Measurements from ENCODE around the gene GMPS.
"Not testable (repeated sequence)": the region's sequence is repeated elsewhere in the genome, so short reads cannot be mapped to it uniquely, and the experiment has no call there.

GMPS gene

GRCh38 chr3:155870133-155870944, at the start of gene GMPS:
TSS of gene GMPS (plus strand) at chr3:155870650. CDS start at chr3:155870871, 221 bp downstream.
- DNase-seq (ENCODE audit: low spot score): peak; percentile 94

GRCh38 chr3:155828490-155829098, 41.9 kb upstream of the GMPS start:
- not testable (repeated sequence) for DNase-seq (ENCODE audit: low spot score)

GRCh38 chr3:155835341-155836071, 34.9 kb upstream of the GMPS start:
- no peak for DNase-seq (ENCODE audit: low spot score)

GRCh38 chr3:155843569-155843968, 26.9 kb upstream of the GMPS start:
- DNase-seq (ENCODE audit: low spot score): no peak

GRCh38 chr3:155846119-155846518, 24.3 kb upstream of the GMPS start:
- DNase-seq (ENCODE audit: low spot score): no peak

GRCh38 chr3:155847993-155848392, 22.5 kb upstream of the GMPS start:
- no peak for DNase-seq (ENCODE audit: low spot score)

- not testable (repeated sequence) for DNase-seq (ENCODE audit: low spot score)
These were observed 21.0 kb upstream of the GMPS start for GRCh38 chr3:155849404-155849803.

GRCh38 chr3:155852341-155852740, 18.1 kb upstream of the GMPS start:
- no peak for DNase-seq (ENCODE audit: low spot score)

GRCh38 chr3:155853214-155854140, 17.0 kb upstream of the GMPS start:
- no peak for DNase-seq (ENCODE audit: low spot score)

GRCh38 chr3:155854141-155854940, 16.1 kb upstream of the GMPS start, which contains the start of gene SLC33A1:
TSS of gene SLC33A1 (minus strand) at chr3:155854427. CDS start at chr3:155853997, 430 bp downstream.
- peak; percentile 99 for DNase-seq (ENCODE audit: low spot score)

GRCh38 chr3:155859859-155860258, 10.6 kb upstream of the GMPS start:
- peak; percentile 36 for DNase-seq (ENCODE audit: low spot score)

GRCh38 chr3:155860424-155860823, 10.0 kb upstream of the GMPS start:
- DNase-seq (ENCODE audit: low spot score): not testable (repeated sequence)

GRCh38 chr3:155861476-155862183, 8.8 kb upstream of the GMPS start:
- DNase-seq (ENCODE audit: low spot score): no peak

- DNase-seq (ENCODE audit: low spot score): not testable (repeated sequence)
These were observed 8.0 kb upstream of the GMPS start for GRCh38 chr3:155862290-155862982.

- no peak for DNase-seq (ENCODE audit: low spot score)
These were observed 7.2 kb upstream of the GMPS start for GRCh38 chr3:155863072-155863784.

- DNase-seq (ENCODE audit: low spot score): peak; percentile 23
These were observed 759 bp upstream of the GMPS start for GRCh38 chr3:155869691-155870090.

- DNase-seq (ENCODE audit: low spot score): peak; percentile 24
These were observed 695 bp downstream of the GMPS start for GRCh38 chr3:155870945-155871745.

- DNase-seq (ENCODE audit: low spot score): peak; percentile 26
These were observed 1.3 kb downstream of the GMPS start for GRCh38 chr3:155871746-155872158.
